Measurements from ENCODE around the gene CNPY3.
"Not testable (repeated sequence)": the region's sequence is repeated elsewhere in the genome, so short reads cannot be mapped to it uniquely, and the experiment has no call there.

CNPY3 gene

GRCh38 chr6:42928986-42929820 lies at the start of gene CNPY3:
Gene CNPY3 (plus strand): TSS chr6:42929480. CDS start chr6:42929571, 91 bp downstream.
- peaks cover 2% of the 10 kb centered on the region for H3K36me3 ChIP-seq (ENCODE audit: control insufficient read depth, insufficient read depth, low read length, severe bottlenecking)
- H3K4me3 ChIP-seq (ENCODE audit: low read length) = peak within 1 kb of the TSS; percentile 95
- no peaks in the 10 kb centered on the region for H3K27me3 ChIP-seq (replicated peaks; ENCODE audit: control insufficient read depth, insufficient read depth, low read length)
- H3K9me3 ChIP-seq (ENCODE audit: control insufficient read depth, low read length) = no peaks in the 10 kb centered on the region
- DNase-seq (ENCODE audit: low read depth) = peak; percentile 97
- H3K9ac ChIP-seq (ENCODE audit: low read length) = peak within 1 kb of the TSS; percentile 88
- H3K4me1 ChIP-seq (ENCODE audit: control insufficient read depth, insufficient read depth, low read length) = peaks cover 25% of the 10 kb centered on the region

DNA sequence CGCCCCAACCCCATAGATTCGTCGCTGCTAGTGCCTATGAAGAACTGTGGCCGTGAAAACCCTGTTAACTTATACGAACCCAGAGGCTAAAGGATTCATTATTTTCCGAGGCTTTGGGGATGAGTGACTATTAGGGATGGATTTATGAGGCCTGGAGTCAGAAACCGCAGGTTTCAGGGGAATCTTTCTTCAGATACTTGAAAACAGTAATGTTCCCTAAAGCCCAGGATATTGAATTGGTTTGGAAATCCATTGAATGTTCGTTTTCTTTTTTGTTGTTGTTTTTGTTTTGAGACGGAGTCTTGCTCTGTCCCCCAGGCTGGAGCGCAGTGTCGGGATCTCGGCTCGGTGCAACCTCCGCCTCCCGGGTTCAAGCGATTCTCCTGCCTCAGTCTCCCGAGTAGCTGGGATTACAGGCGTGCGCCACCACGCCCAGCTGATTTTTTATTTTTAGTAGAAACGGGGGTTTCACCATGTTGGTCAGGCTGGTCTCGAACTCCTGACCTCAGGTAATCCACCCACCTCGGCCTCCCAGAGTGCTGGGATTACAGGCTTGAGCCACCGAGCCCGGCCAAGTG lies 49.0 kb upstream of the CNPY3 start:
- not testable (repeated sequence) for H3K27me3 ChIP-seq (replicated peaks; ENCODE audit: control insufficient read depth, insufficient read depth, low read length); DNase-seq (ENCODE audit: low read depth); H3K4me1 ChIP-seq (ENCODE audit: control insufficient read depth, insufficient read depth, low read length); H3K9me3 ChIP-seq (ENCODE audit: control insufficient read depth, low read length)
- peak overlapping the region; percentile 84 for H3K4me3 ChIP-seq (ENCODE audit: low read length)
- peaks cover 35% of the 10 kb centered on the region for H3K36me3 ChIP-seq (ENCODE audit: control insufficient read depth, insufficient read depth, low read length, severe bottlenecking)
- H3K9ac ChIP-seq (ENCODE audit: low read length) = peak overlapping the region; percentile 92

DNA sequence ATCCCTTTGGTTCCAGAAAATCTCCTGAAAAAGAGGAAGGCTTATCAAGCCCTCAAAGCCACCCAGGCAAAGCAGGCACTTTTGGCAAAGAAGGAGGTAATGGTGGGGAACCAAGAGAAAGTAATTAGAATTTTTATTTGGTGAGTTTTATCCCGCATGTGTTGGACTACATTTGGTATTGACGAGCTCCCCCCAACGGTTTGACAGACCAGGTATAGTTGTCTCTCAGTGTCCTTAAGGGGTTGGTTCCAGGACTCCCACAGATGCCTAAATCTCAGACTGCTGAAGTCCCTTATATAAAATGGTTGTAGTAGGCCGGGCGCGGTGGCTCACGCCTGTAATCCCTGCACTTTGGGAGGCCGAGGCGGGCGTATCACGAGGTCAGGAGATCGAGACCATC lies 48.4 kb upstream of the CNPY3 start:
- Histone ChIP-seq H3K36me3 (ENCODE audit: control insufficient read depth, insufficient read depth, low read length, severe bottlenecking) (peaks cover 40% of the 10 kb centered on the region), H3K9ac (ENCODE audit: low read length) (peak overlapping the region; percentile 92)
- not testable (repeated sequence) for DNase-seq (ENCODE audit: low read depth)

DNA sequence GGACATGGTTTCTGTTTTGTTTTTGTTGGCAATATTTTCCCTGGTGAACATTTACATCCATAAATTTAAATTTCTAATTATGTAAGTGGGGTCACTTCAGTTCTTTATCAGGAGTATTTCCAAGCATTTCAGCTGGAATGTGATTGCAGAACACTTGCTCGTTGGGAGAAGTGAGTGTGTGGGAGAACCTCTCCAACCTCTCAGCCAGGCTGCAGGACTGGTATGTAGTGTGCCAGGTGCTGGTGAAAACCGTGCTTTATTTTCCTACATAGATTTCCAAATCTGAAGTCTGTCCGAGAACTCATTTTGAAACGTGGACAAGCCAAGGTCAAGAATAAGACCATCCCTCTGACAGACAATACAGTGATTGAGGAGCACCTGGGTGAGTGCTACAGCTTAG lies 43.6 kb upstream of the CNPY3 start:
- DNase-seq (ENCODE audit: low read depth) = no peak
- no peak overlapping the region for H3K9ac ChIP-seq (ENCODE audit: low read length)
- no peaks in the 10 kb centered on the region for H3K9me3 ChIP-seq (ENCODE audit: control insufficient read depth, low read length)
- peaks cover 8% of the 10 kb centered on the region for H3K4me1 ChIP-seq (ENCODE audit: control insufficient read depth, insufficient read depth, low read length)
- peaks cover 57% of the 10 kb centered on the region for H3K36me3 ChIP-seq (ENCODE audit: control insufficient read depth, insufficient read depth, low read length, severe bottlenecking)
- H3K4me3 ChIP-seq (ENCODE audit: low read length) = no peak overlapping the region
- no peaks in the 10 kb centered on the region for H3K27me3 ChIP-seq (replicated peaks; ENCODE audit: control insufficient read depth, insufficient read depth, low read length)

More for the DNA sequence above, 48.4 kb upstream of the CNPY3 start:
- not testable (repeated sequence) for H3K27me3 ChIP-seq (replicated peaks; ENCODE audit: control insufficient read depth, insufficient read depth, low read length); H3K9me3 ChIP-seq (ENCODE audit: control insufficient read depth, low read length); H3K4me1 ChIP-seq (ENCODE audit: control insufficient read depth, insufficient read depth, low read length)
- H3K4me3 ChIP-seq (ENCODE audit: low read length) = peak overlapping the region; percentile 84

DNA sequence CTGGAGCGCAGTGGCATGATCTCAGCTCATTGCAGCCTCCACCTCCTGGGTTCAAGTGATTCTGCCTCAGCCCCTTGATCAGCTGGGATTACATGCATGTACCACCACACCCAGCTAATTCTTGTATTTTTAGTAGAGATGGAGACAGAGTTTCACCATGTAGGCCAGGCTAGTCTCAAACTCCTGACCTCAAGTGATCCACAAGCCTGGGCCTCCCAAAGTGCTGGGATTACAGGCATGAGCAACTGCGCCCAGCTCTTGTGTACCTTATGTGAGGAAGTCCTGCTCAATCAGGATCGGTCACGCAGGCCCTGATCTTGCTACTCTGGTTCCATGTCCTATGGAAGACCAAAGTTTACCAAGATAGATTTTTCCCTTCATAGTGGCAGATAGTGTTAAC lies 41.1 kb upstream of the CNPY3 start:
- H3K36me3 ChIP-seq (ENCODE audit: control insufficient read depth, insufficient read depth, low read length, severe bottlenecking) = peaks cover 44% of the 10 kb centered on the region
- H3K9ac ChIP-seq (ENCODE audit: low read length); H3K27me3 ChIP-seq (replicated peaks; ENCODE audit: control insufficient read depth, insufficient read depth, low read length); H3K4me3 ChIP-seq (ENCODE audit: low read length); H3K4me1 ChIP-seq (ENCODE audit: control insufficient read depth, insufficient read depth, low read length); DNase-seq (ENCODE audit: low read depth); H3K9me3 ChIP-seq (ENCODE audit: control insufficient read depth, low read length): not testable (repeated sequence)

- DNase-seq (ENCODE audit: low read depth) = no peak
- Histone ChIP-seq H3K36me3 (ENCODE audit: control insufficient read depth, insufficient read depth, low read length, severe bottlenecking) (peaks cover 28% of the 10 kb centered on the region), H3K4me3 (ENCODE audit: low read length) (peak overlapping the region; percentile 90), H3K9ac (ENCODE audit: low read length) (peak overlapping the region; percentile 97), H3K27me3 (replicated peaks; ENCODE audit: control insufficient read depth, insufficient read depth, low read length) (no peaks in the 10 kb centered on the region), H3K9me3 (ENCODE audit: control insufficient read depth, low read length) (no peaks in the 10 kb centered on the region), H3K4me1 (ENCODE audit: control insufficient read depth, insufficient read depth, low read length) (peaks cover 9% of the 10 kb centered on the region)
Measured at GRCh38 chr6:42889815-42890214, 39.5 kb upstream of the CNPY3 start.

DNA sequence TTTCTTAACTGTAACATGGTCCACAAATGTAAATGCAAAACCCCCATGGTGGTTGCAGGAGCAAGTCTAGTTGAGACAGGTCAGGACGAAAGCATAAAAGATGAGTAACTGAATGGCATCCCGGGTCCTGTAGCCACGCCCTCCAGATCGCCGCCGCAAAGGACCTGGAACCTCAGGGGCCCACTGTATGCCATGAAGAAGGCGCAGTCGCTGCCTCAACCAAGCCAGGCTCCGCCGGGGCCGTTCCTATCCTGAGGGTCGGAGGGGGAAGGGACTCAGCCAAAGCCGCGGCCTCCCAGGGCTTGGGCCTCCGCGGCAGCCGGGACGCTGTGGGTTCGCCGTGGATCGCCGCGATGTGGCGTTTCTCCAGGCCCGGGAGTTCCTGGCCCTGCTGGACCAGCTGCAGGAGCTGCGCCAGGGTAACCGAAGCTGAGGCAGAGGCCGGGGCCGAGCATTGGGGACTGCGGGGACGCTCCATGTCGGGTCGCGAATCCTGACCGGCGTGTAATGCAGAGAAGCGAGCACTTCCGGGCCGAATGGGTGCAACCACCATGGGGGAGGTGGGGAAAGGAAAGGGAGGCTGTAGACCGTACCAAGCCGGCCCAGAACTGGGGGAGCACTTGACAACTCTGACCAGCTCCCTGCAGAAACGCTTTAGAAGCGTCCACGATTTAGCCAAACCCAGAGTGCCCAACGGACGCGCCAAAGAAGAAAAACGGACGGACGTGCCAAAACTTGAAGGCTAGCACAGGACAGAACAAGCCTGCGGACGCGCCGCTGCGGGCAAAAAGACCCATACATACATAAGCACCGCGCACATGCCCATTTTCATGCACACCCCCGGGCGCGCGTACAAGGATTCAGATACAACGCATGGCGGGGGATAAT lies 38.7 kb upstream of the CNPY3 start:
- H3K27me3 ChIP-seq (replicated peaks; ENCODE audit: control insufficient read depth, insufficient read depth, low read length) = no peaks in the 10 kb centered on the region
- H3K36me3 ChIP-seq (ENCODE audit: control insufficient read depth, insufficient read depth, low read length, severe bottlenecking) = peaks cover 20% of the 10 kb centered on the region
- H3K4me3 ChIP-seq (ENCODE audit: low read length) = peak overlapping the region; percentile 90
- peak overlapping the region; percentile 97 for H3K9ac ChIP-seq (ENCODE audit: low read length)
- DNase-seq (ENCODE audit: low read depth) = peak; percentile 98
- H3K4me1 ChIP-seq (ENCODE audit: control insufficient read depth, insufficient read depth, low read length) = peaks cover 9% of the 10 kb centered on the region
- H3K9me3 ChIP-seq (ENCODE audit: control insufficient read depth, low read length) = no peaks in the 10 kb centered on the region

- peak overlapping the region; percentile 97 for H3K9ac ChIP-seq (ENCODE audit: low read length)
- H3K36me3 ChIP-seq (ENCODE audit: control insufficient read depth, insufficient read depth, low read length, severe bottlenecking) = peaks cover 13% of the 10 kb centered on the region
- H3K4me1 ChIP-seq (ENCODE audit: control insufficient read depth, insufficient read depth, low read length) = peaks cover 9% of the 10 kb centered on the region
- H3K9me3 ChIP-seq (ENCODE audit: control insufficient read depth, low read length) = no peaks in the 10 kb centered on the region
- no peak for DNase-seq (ENCODE audit: low read depth)
- H3K4me3 ChIP-seq (ENCODE audit: low read length) = peak overlapping the region; percentile 90
- no peaks in the 10 kb centered on the region for H3K27me3 ChIP-seq (replicated peaks; ENCODE audit: control insufficient read depth, insufficient read depth, low read length)
Measured at GRCh38 chr6:42891199-42891722, 38.0 kb upstream of the CNPY3 start.

- H3K4me3 ChIP-seq (ENCODE audit: low read length); H3K27me3 ChIP-seq (replicated peaks; ENCODE audit: control insufficient read depth, insufficient read depth, low read length); DNase-seq (ENCODE audit: low read depth); H3K9ac ChIP-seq (ENCODE audit: low read length); H3K9me3 ChIP-seq (ENCODE audit: control insufficient read depth, low read length); H3K36me3 ChIP-seq (ENCODE audit: control insufficient read depth, insufficient read depth, low read length, severe bottlenecking): not testable (repeated sequence)
- peaks cover 11% of the 10 kb centered on the region for H3K4me1 ChIP-seq (ENCODE audit: control insufficient read depth, insufficient read depth, low read length)
Measured at GRCh38 chr6:42894041-42894828, 35.0 kb upstream of the CNPY3 start.

- no peaks in the 10 kb centered on the region for H3K36me3 ChIP-seq (ENCODE audit: control insufficient read depth, insufficient read depth, low read length, severe bottlenecking)
- H3K27me3 ChIP-seq (replicated peaks; ENCODE audit: control insufficient read depth, insufficient read depth, low read length) = no peaks in the 10 kb centered on the region
- no peak overlapping the region for H3K9ac ChIP-seq (ENCODE audit: low read length)
- no peaks in the 10 kb centered on the region for H3K9me3 ChIP-seq (ENCODE audit: control insufficient read depth, low read length)
- peaks cover 4% of the 10 kb centered on the region for H3K4me1 ChIP-seq (ENCODE audit: control insufficient read depth, insufficient read depth, low read length)
- no peak for DNase-seq (ENCODE audit: low read depth)
- no peak overlapping the region for H3K4me3 ChIP-seq (ENCODE audit: low read length)
Measured at GRCh38 chr6:42896178-42896719, 33.0 kb upstream of the CNPY3 start.

Measured in adipocyte (in vitro differentiated cells).